Gastrocnemius medialis (tissue), 4 donors: ENCODE data around the gene FZD10.

Source experiments
- CTCF ChIP-seq, 5 experiments: fragments of 450-650 bp in 3 of 5; fragments of 200-600 bp in 2 of 5; sonication (generic) in 2 of 5; IDR thresholded peaks in 4 of 5; conservative IDR thresholded peaks in 1 of 5; 1 replicate in 4 of 5; 2 replicates in 1 of 5; pipeline ENCODE4 v1.5.1; 2016 to 2019; ENCODE audit warnings: antibody characterized with exemption in 5 of 5, mild to moderate bottlenecking in 3 of 5, moderate library complexity in 3 of 5
- POLR2A ChIP-seq, 2 donors: fragments of 450-650 bp; IDR thresholded peaks; one replicate each; pipeline ENCODE4 v1.6.1; 2017; ENCODE audit warnings: antibody characterized with exemption in 2 of 2, mild to moderate bottlenecking in 2 of 2, moderate library complexity in 2 of 2

GRCh38 chr12:130164216-130164542, 1.9 kb downstream of the FZD10 start:
- TF ChIP-seq POLR2A (IDR thresholded peaks at IDR 0.05) (no peak), CTCF (IDR thresholded peaks at IDR 0.05 in 4 of 5, conservative IDR thresholded peaks at IDR 0.05 in 1 of 5) (no peak)
